Thoracic aorta (tissue), 2 donors: Measurements from ENCODE around the gene FBXL5. TPM values are rescaled to one million over a fixed set of nuclear protein-coding genes. Genes with fewer than 3 reads are reported as not detected.

Experiments used
- ATAC-seq: fragments of 150-250 bp; one replicate; pipeline ENCODE4 v1.8.0; 2017; ENCODE audit warnings: low read depth; ENCODE audit not compliant: insufficient number of reproducible peaks, low FRiP score
- DNase-seq: peaks from one replicate; pipeline ENCODE4 v3.0.0-alpha.2; 2020; ENCODE audit warnings: low spot score
- H3K27ac ChIP-seq, 2 donors: fragments of 200-600 bp; sonication (generic); 1 replicate in 1 of 2; 2 replicates in 1 of 2; pipeline ENCODE4 v1.5.1; 2016; ENCODE audit warnings: mild to moderate bottlenecking in 2 of 2, moderate library complexity in 2 of 2
- H3K27me3 ChIP-seq: fragments of 200-600 bp; sonication (generic); replicated peaks from 2 replicates; pipeline ENCODE4 v1.6.0; 2016; ENCODE audit warnings: mild to moderate bottlenecking; ENCODE audit not compliant: insufficient read depth
- H3K36me3 ChIP-seq: fragments of 200-600 bp; sonication (generic); one replicate; pipeline ENCODE4 v1.5.1; 2016
- H3K4me1 ChIP-seq, 2 donors: fragments of 200-600 bp; sonication (generic); 1 replicate in 1 of 2; 2 replicates in 1 of 2; pipeline versions ENCODE4 v1.5.1 to v1.6.0; 2016; ENCODE audit warnings: low read depth in 2 of 2, mild to moderate bottlenecking in 1 of 2; ENCODE audit not compliant: control insufficient read depth in 1 of 2
- H3K4me3 ChIP-seq: fragments of 200-600 bp; sonication (generic); 2 replicates; pipeline ENCODE4 v1.5.1; 2016; ENCODE audit warnings: mild to moderate bottlenecking
- H3K9me3 ChIP-seq: fragments of 200-600 bp; sonication (generic); 2 replicates; pipeline ENCODE4 v1.5.1; 2016
- total RNA-seq, 2 donors: library from RNA; depleted of rRNA; stranded (reverse); fragments of >200 nt; gene quantifications; one replicate each; pipeline versions ENCODE4 v1.1.0 to v1.2.3, GENCODE V29; 2016
- TF ChIP-seq, protein P1 (sequence below): fragments of 200-600 bp; sonication (generic); IDR thresholded peaks from one replicate; pipeline ENCODE4 v1.5.1; 2019; ENCODE audit warnings: antibody characterized with exemption

FBXL5 gene
- total RNA-seq, 2 donors from 2014 or later: 136 to 147 TPM

DNA sequence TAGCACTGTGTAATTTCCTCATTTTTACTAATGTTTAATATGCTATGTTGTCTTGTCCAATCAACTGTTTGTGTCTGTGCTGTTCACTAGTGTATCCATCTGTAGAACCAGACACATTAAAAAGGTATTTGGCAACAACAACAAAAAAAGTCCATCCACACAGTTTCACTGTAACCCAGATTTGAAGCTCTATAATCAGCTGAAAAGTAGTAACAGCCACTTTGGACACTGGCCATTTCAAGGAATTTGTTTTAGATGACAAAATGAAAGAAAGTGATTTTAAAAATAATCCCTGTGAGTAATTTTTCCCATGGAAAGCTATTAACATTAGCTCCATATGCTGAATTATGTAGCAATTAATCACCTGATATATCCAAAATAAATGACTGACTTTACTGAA, 2.2 kb upstream of the FBXL5 start:
- TF ChIP-seq, protein P1, sequence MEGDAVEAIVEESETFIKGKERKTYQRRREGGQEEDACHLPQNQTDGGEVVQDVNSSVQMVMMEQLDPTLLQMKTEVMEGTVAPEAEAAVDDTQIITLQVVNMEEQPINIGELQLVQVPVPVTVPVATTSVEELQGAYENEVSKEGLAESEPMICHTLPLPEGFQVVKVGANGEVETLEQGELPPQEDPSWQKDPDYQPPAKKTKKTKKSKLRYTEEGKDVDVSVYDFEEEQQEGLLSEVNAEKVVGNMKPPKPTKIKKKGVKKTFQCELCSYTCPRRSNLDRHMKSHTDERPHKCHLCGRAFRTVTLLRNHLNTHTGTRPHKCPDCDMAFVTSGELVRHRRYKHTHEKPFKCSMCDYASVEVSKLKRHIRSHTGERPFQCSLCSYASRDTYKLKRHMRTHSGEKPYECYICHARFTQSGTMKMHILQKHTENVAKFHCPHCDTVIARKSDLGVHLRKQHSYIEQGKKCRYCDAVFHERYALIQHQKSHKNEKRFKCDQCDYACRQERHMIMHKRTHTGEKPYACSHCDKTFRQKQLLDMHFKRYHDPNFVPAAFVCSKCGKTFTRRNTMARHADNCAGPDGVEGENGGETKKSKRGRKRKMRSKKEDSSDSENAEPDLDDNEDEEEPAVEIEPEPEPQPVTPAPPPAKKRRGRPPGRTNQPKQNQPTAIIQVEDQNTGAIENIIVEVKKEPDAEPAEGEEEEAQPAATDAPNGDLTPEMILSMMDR: no peak

GRCh38 chr4:15656038-15656470, 897 bp upstream of the FBXL5 start:
- ATAC-seq: no peak
- TF ChIP-seq, protein P1: no peak
- no peaks in the 10 kb centered on the region for H3K36me3 ChIP-seq
- H3K27me3 ChIP-seq: no peaks in the 10 kb centered on the region
- H3K27ac ChIP-seq: peak overlapping the region; percentile 98 to 100
- H3K4me3 ChIP-seq: peak overlapping the region; percentile 70
- no peaks in the 10 kb centered on the region for H3K9me3 ChIP-seq
- peaks cover 34 to 52% of the 10 kb centered on the region in 2 donors for H3K4me1 ChIP-seq
- DNase-seq: no peak

More for the DNA sequence above, 2.2 kb upstream of the FBXL5 start:
- ATAC-seq (no peak), DNase-seq (no peak)
- peak overlapping the region; percentile 30 to 55 for H3K27ac ChIP-seq
- no peaks in the 10 kb centered on the region for H3K9me3 ChIP-seq
- no peaks in the 10 kb centered on the region for H3K36me3 ChIP-seq
- H3K27me3 ChIP-seq: no peaks in the 10 kb centered on the region
- H3K4me1 ChIP-seq: peaks cover 21 to 39% of the 10 kb centered on the region in 2 donors
- H3K4me3 ChIP-seq: no peak overlapping the region

DNA sequence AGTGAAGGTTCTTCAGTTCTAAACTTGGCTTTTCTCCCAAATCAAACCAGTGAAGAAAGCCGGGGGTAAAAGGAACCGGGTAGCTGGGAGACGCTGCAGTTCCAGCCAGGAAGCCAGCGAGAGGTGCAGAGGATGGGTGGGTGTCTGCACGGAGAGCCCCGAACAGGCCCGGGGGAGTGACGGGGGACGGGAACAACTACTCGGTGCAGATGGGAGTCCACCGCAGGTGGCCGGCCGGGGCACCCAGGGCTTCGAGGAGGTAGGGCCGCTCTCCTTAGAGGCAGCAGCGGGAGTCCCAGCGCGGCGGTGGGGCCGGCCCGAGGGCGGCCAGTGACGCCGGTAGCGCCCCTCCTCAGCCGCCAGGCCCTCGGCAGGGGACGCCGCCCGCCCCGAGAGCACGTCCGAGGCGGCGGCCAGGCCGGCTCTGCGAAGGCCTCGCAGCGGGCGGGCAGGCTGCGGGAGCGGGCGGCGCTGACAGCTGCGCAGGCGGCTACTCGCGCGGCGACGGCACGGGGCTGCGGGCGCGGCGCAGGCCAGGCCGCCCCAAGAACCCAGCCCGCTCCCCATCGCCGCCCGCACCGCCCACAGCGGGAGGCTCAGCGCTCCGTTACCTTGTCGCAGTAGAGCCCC, 449 bp downstream of the FBXL5 start:
- Histone ChIP-seq H3K36me3 (no peaks in the 10 kb centered on the region), H3K27me3 (no peaks in the 10 kb centered on the region), H3K4me1 (peaks cover 39 to 66% of the 10 kb centered on the region in 2 donors), H3K27ac (peak overlapping the region; percentile 98 to 100), H3K9me3 (no peaks in the 10 kb centered on the region), H3K4me3 (peak overlapping the region; percentile 70)
- peak; percentile 4 for ATAC-seq
- TF ChIP-seq, protein P1: no peak
- no peak for DNase-seq

- DNase-seq: no peak
- Histone ChIP-seq H3K4me1 (peaks cover 41 to 70% of the 10 kb centered on the region in 2 donors), H3K36me3 (no peaks in the 10 kb centered on the region), H3K9me3 (no peaks in the 10 kb centered on the region), H3K27ac (peak overlapping the region; percentile 98 to 100), H3K4me3 (peak overlapping the region; percentile 70), H3K27me3 (no peaks in the 10 kb centered on the region)
- ATAC-seq: no peak
- TF ChIP-seq, protein P1: no peak
Measured at GRCh38 chr4:15653864-15654592, 1.1 kb downstream of the FBXL5 start.

GRCh38 chr4:15653420-15653819, 1.7 kb downstream of the FBXL5 start:
- Histone ChIP-seq H3K27ac (peak overlapping the region; percentile 98 to 100), H3K4me3 (peak overlapping the region; percentile 70), H3K4me1 (peaks cover 46 to 75% of the 10 kb centered on the region in 2 donors), H3K36me3 (no peaks in the 10 kb centered on the region), H3K9me3 (no peaks in the 10 kb centered on the region), H3K27me3 (no peaks in the 10 kb centered on the region)
- DNase-seq (no peak), ATAC-seq (no peak)
- TF ChIP-seq, protein P1: no peak
